WTC11 (cell line): ENCODE results near the gene RNF169. TPM values are rescaled to one million over a fixed set of nuclear protein-coding genes. Genes with fewer than 3 reads are reported as not detected.

Experiments used
- ATAC-seq: fragments of 200-7000 bp; cut with Tn5 transposase; 2 replicates; pipeline ENCODE4 v1.10.0; 2021; ENCODE audit warnings: mild to moderate bottlenecking, moderate library complexity
- CTCF ChIA-PET: fragments of 300-600 bp; sonication (Branson Sonifier 250); formaldehyde crosslinking; loops from one replicate; lab custom pipeline; 2021; ENCODE audit warnings: antibody characterized with exemption; lab: Charles Lee
- POLR2A ChIA-PET: fragments of 350-600 bp; sonication (Branson Sonifier 250); formaldehyde crosslinking; loops from one replicate; lab custom pipeline; 2021; ENCODE audit warnings: antibody characterized with exemption; lab: Charles Lee
- DNase-seq: peaks from one replicate; pipeline ENCODE4 v3.0.0; 2021; ENCODE audit warnings: low spot score
- H3K27ac Mint-ChIP-seq: 2 replicates; pipeline ENCODE4 v1.8.0; 2021; ENCODE audit warnings: mixed read lengths
- H3K27me3 Mint-ChIP-seq: 2 replicates; pipeline ENCODE4 v1.8.0; 2021; ENCODE audit warnings: low read depth, mild to moderate bottlenecking, moderate library complexity, mixed read lengths
- H3K36me3 Mint-ChIP-seq: 2 replicates; pipeline ENCODE4 v1.8.0; 2021; ENCODE audit warnings: mixed read lengths
- H3K4me1 Mint-ChIP-seq: 2 replicates; pipeline ENCODE4 v1.8.0; 2022; ENCODE audit warnings: mixed read lengths
- H3K4me3 Mint-ChIP-seq: 2 replicates; pipeline ENCODE4 v1.8.0; 2021; ENCODE audit warnings: mild to moderate bottlenecking, moderate library complexity, mixed read lengths
- H3K9me3 Mint-ChIP-seq: 2 replicates; pipeline ENCODE4 v1.8.0; 2021; ENCODE audit warnings: mixed read lengths
- AFF4 ChIP-seq: sonication (generic); formaldehyde crosslinking; IDR thresholded peaks from 2 replicates; pipeline ENCODE4 v1.8.1; 2023; ENCODE audit warnings: mild to moderate bottlenecking, missing genetic modification reagents, borderline replicate concordance
- AR ChIP-seq: fragments of 250-450 bp; sonication (Bioruptor Pico); IDR thresholded peaks from 2 replicates; pipeline ENCODE4 v1.9.0; 2021; ENCODE audit warnings: mild to moderate bottlenecking
- CBFB ChIP-seq: sonication (generic); formaldehyde crosslinking; IDR thresholded peaks from 2 replicates; pipeline ENCODE4 v1.8.1; 2022; ENCODE audit warnings: mild to moderate bottlenecking, low read depth, missing genetic modification reagents
- CDX4 ChIP-seq: fragments of 250-450 bp; sonication (Bioruptor Pico); IDR thresholded peaks from 2 replicates; pipeline ENCODE4 v1.9.0; 2021; ENCODE audit warnings: moderate library complexity, mild to moderate bottlenecking, inconsistent platforms, borderline replicate concordance
- CREM ChIP-seq: sonication (generic); formaldehyde crosslinking; IDR thresholded peaks from 2 replicates; pipeline ENCODE4 v1.8.1; 2022; ENCODE audit warnings: mild to moderate bottlenecking, missing genetic modification reagents, moderate library complexity
- E2F1 ChIP-seq: sonication (generic); formaldehyde crosslinking; IDR thresholded peaks from 2 replicates; pipeline ENCODE4 v1.8.0; 2022; ENCODE audit warnings: mild to moderate bottlenecking, missing genetic modification reagents
- ELF4 ChIP-seq: sonication (generic); formaldehyde crosslinking; IDR thresholded peaks from 2 replicates; pipeline ENCODE4 v1.8.1; 2022; ENCODE audit warnings: low read depth, mild to moderate bottlenecking, moderate library complexity, missing genetic modification reagents
- ETV6 ChIP-seq: sonication (generic); formaldehyde crosslinking; IDR thresholded peaks from 2 replicates; pipeline ENCODE4 v1.8.1; 2022; ENCODE audit warnings: mild to moderate bottlenecking, missing genetic modification reagents
- FOXJ3 ChIP-seq: sonication (generic); formaldehyde crosslinking; IDR thresholded peaks from 2 replicates; pipeline ENCODE4 v1.9.0; 2021; ENCODE audit warnings: missing genetic modification reagents, mild to moderate bottlenecking, borderline replicate concordance
- HMGA2 ChIP-seq: fragments of 250-450 bp; sonication (Bioruptor Pico); IDR thresholded peaks from 2 replicates; pipeline ENCODE4 v1.4.0; 2021; ENCODE audit warnings: mild to moderate bottlenecking, moderate library complexity
- JUN ChIP-seq: sonication (generic); formaldehyde crosslinking; IDR thresholded peaks from 2 replicates; pipeline ENCODE4 v1.8.0; 2023; ENCODE audit warnings: mild to moderate bottlenecking, missing genetic modification reagents
- NR1H2 ChIP-seq: sonication (generic); formaldehyde crosslinking; IDR thresholded peaks from 2 replicates; pipeline ENCODE4 v1.9.0; 2021; ENCODE audit warnings: mild to moderate bottlenecking, moderate library complexity, missing genetic modification reagents
- RORB ChIP-seq: fragments of 250-450 bp; sonication (Bioruptor Pico); IDR thresholded peaks from 2 replicates; pipeline ENCODE4 v1.9.0; 2021; ENCODE audit warnings: mild to moderate bottlenecking
- SMAD3 ChIP-seq: sonication (generic); formaldehyde crosslinking; IDR thresholded peaks from 2 replicates; pipeline ENCODE4 v1.8.0; 2022; ENCODE audit warnings: missing genetic modification reagents, mild to moderate bottlenecking, borderline replicate concordance
- SP1 ChIP-seq: sonication (generic); formaldehyde crosslinking; conservative IDR thresholded peaks from 2 replicates; pipeline ENCODE4 v1.8.1; 2022; ENCODE audit warnings: missing genetic modification reagents
- TEAD1 ChIP-seq: sonication (generic); formaldehyde crosslinking; IDR thresholded peaks from 2 replicates; pipeline ENCODE4 v1.8.0; 2022; ENCODE audit warnings: mild to moderate bottlenecking, missing genetic modification reagents
- ZMAT4 ChIP-seq: fragments of 250-450 bp; sonication (Bioruptor Pico); IDR thresholded peaks from 2 replicates; pipeline ENCODE4 v1.9.0; 2021; ENCODE audit warnings: mild to moderate bottlenecking
- ZNF423 ChIP-seq: fragments of 250-450 bp; sonication (Bioruptor Pico); IDR thresholded peaks from 2 replicates; pipeline ENCODE4 v2.1.2; 2022; ENCODE audit warnings: mild to moderate bottlenecking, moderate library complexity
- ZNF532 ChIP-seq: fragments of 250-450 bp; sonication (Bioruptor Pico); IDR thresholded peaks from 2 replicates; pipeline ENCODE4 v1.9.0; 2021; ENCODE audit warnings: mild to moderate bottlenecking, borderline replicate concordance
- ZSCAN18 ChIP-seq: fragments of 250-450 bp; sonication (Bioruptor Pico); IDR thresholded peaks from 2 replicates; pipeline ENCODE4 v2.1.2; 2022; ENCODE audit warnings: mild to moderate bottlenecking, moderate library complexity
- total RNA-seq: library from RNA; stranded (reverse); gene quantifications from 3 replicates; pipeline ENCODE4 v1.2.3, GENCODE V29; 2021

The RNF169 gene
- total RNA-seq, 1 experiment from 2014 or later = 13.6 TPM

- Mint-ChIP-seq H3K9me3 (no peaks in the 10 kb centered on the region), H3K27me3 (no peaks in the 10 kb centered on the region), H3K36me3 (no peaks in the 10 kb centered on the region), H3K4me1 (no peaks in the 10 kb centered on the region), H3K4me3 (no peak overlapping the region), H3K27ac (no peak overlapping the region)
- DNase-seq (no peak), ATAC-seq (no peak)
- no peak for TF ChIP-seq HMGA2
- no peak for TF ChIP-seq RORB (CRISPR knock-in tag)
- no peak for TF ChIP-seq E2F1 (CRISPR knock-in tag)
- no peak for TF ChIP-seq AFF4 (CRISPR knock-in tag)
- TF ChIP-seq CDX4 (CRISPR knock-in tag) = no peak
- TF ChIP-seq SP1 (CRISPR knock-in tag) = no peak
- no peak for TF ChIP-seq NR1H2
- no peak for TF ChIP-seq TEAD1
- TF ChIP-seq ZNF423 (CRISPR knock-in tag) = no peak
- no peak for TF ChIP-seq JUN
- TF ChIP-seq SMAD3 (CRISPR knock-in tag) = no peak
- no peak for TF ChIP-seq ZSCAN18 (CRISPR knock-in tag)
- no peak for TF ChIP-seq ZNF532
- no peak for TF ChIP-seq AR (CRISPR knock-in tag)
- no peak for TF ChIP-seq ZMAT4 (CRISPR knock-in tag)
- no peak for TF ChIP-seq CBFB (CRISPR knock-in tag)
- TF ChIP-seq CREM (CRISPR knock-in tag) = no peak
- TF ChIP-seq FOXJ3 = no peak
- no peak for TF ChIP-seq ETV6 (CRISPR knock-in tag)
- no peak for TF ChIP-seq ELF4 (CRISPR knock-in tag)
- ChIA-PET POLR2A (no interaction called here), CTCF (no interaction called here)
These were observed 29.2 kb downstream of the RNF169 start for GRCh38 chr11:74777877-74778276.
